ENCODE measurements around the gene C13orf46. TPM values are rescaled to one million over a fixed set of nuclear protein-coding genes. Genes with fewer than 3 reads are reported as not detected.

The C13orf46 gene
- polyA plus RNA-seq, 1 experiment, result 0.35 TPM

DNA sequence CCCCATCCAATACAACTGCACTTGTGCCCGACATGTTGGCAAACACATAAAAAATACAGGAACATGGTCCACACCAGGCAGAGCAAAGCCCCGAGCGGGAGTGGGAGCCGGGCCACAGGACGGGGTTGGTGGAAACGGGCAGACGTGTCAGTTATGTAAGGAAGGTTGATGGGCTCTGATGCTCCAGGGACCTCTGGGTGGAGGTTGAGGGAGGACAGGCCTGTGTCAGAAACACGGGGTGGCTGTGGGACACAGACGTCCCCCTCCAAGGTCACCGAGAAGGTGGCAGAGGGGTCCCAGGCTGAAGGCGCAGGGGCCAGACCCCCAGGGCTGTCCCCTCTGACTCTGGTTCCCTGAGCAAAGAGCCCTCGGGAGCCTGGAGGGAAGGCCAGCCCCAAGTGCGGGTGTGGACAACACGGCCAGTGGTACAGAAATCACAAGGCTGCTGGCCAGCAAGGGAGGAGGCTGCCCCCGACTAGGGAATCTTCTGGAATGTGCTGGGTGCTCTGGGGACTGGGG is 31.4 kb upstream of the C13orf46 start:
- H3K9me3 ChIP-seq (ENCODE audit: control insufficient read depth, insufficient read depth, low read length), result no peaks in the 10 kb centered on the region; the same call in 1 of the 2 replicates
- ChIA-PET POLR2A (no interaction called here), CTCF (no interaction called here)
- H3K27ac ChIP-seq (ENCODE audit: low read depth, low read length), result no peak overlapping the region
- no peaks in the 10 kb centered on the region for H3K27me3 ChIP-seq (ENCODE audit: control insufficient read depth, insufficient read depth, low read length)
- TF ChIP-seq, protein P1, sequence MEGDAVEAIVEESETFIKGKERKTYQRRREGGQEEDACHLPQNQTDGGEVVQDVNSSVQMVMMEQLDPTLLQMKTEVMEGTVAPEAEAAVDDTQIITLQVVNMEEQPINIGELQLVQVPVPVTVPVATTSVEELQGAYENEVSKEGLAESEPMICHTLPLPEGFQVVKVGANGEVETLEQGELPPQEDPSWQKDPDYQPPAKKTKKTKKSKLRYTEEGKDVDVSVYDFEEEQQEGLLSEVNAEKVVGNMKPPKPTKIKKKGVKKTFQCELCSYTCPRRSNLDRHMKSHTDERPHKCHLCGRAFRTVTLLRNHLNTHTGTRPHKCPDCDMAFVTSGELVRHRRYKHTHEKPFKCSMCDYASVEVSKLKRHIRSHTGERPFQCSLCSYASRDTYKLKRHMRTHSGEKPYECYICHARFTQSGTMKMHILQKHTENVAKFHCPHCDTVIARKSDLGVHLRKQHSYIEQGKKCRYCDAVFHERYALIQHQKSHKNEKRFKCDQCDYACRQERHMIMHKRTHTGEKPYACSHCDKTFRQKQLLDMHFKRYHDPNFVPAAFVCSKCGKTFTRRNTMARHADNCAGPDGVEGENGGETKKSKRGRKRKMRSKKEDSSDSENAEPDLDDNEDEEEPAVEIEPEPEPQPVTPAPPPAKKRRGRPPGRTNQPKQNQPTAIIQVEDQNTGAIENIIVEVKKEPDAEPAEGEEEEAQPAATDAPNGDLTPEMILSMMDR (IDR thresholded peaks at IDR 0.05; ENCODE audit: low read depth, low read length), result no peak
- DNase-seq (ENCODE audit: low read depth, low spot score), result no peak
- no peak overlapping the region for H3K4me3 ChIP-seq (ENCODE audit: low read depth, low read length)

DNA sequence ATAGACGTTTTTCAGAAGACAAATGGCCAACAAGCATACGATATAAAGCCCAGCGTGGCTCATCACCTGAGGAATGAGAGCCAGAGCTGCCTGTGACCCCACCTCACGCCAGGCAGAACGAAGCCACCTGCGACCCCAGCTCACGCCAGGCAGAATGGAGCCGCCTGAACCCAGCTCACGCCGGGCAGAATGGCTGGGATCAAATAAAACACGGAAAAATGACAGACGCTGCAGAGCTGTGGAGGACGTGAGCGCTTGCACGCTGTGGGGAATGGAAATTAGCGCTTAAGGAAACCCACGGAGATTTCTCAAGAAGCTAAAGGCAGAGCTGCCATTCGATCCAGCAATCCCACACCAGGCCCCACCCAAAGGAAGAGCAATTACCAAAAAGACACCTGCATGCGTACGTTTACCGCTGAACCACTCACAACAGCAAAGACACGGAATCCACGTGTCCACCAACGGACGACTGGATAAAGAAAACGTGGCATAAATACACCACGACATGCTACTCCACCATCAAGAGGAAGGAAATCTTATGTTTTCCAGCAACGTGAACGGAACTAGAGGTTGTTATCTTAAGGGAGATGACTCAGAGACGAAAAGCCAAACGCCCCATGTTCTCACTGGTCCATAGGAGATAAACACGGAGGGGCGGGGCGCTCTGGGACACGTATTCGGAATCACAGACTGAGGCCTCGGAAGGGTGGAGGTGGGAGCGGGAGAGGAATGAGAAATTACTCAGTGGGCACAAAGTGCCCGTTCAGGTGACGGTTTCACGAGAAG is 30.7 kb upstream of the C13orf46 start:
- H3K9me3 ChIP-seq (ENCODE audit: control insufficient read depth, insufficient read depth, low read length), result no peaks in the 10 kb centered on the region; the same call in 1 of the 2 replicates
- H3K27me3 ChIP-seq (ENCODE audit: control insufficient read depth, insufficient read depth, low read length), result no peaks in the 10 kb centered on the region
- no peak for DNase-seq (ENCODE audit: low read depth, low spot score)
- H3K4me3 ChIP-seq (ENCODE audit: low read depth, low read length), result no peak overlapping the region
- ChIA-PET POLR2A (no interaction called here), CTCF (no interaction called here)
- no peak overlapping the region for H3K27ac ChIP-seq (ENCODE audit: low read depth, low read length)
- TF ChIP-seq, protein P1 (IDR thresholded peaks at IDR 0.05; ENCODE audit: low read depth, low read length), result no peak

DNA sequence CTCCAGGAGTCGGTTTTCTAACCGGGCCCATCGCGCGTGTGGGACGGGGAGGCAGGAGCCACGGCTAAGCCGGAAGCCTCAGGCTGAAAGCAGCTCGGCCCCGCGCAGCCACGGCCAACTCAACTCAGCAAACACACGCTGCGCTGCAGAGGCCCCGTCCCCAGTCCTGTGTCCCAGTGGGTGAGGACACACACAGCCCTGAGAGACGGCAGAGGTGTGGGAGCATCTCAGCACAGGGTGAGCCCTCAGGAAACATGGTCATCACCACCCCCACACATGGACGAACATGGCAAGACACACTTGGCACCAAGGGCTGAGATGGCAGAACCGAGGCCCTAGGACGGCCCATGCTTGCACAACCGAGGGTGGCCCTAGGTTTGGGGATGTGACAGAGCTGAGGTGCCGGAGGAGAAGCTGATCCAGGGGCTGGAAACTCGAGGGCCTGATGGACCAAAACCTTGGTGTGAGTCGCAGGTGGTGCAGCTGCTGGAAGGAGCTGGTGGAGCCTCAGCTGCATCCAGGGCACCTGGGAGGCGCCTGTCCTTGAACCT is 29.0 kb upstream of the C13orf46 start:
- Histone ChIP-seq H3K27me3 (ENCODE audit: control insufficient read depth, insufficient read depth, low read length) (no peaks in the 10 kb centered on the region), H3K27ac (ENCODE audit: low read depth, low read length) (no peak overlapping the region), H3K4me3 (ENCODE audit: low read depth, low read length) (no peak overlapping the region), H3K9me3 (ENCODE audit: control insufficient read depth, insufficient read depth, low read length) (no peaks in the 10 kb centered on the region; the same call in 1 of the 2 replicates)
- DNase-seq (ENCODE audit: low read depth, low spot score), result no peak
- ChIA-PET CTCF (no interaction called here), POLR2A (no interaction called here)
- TF ChIP-seq, protein P1 (IDR thresholded peaks at IDR 0.05; ENCODE audit: low read depth, low read length), result no peak

DNA sequence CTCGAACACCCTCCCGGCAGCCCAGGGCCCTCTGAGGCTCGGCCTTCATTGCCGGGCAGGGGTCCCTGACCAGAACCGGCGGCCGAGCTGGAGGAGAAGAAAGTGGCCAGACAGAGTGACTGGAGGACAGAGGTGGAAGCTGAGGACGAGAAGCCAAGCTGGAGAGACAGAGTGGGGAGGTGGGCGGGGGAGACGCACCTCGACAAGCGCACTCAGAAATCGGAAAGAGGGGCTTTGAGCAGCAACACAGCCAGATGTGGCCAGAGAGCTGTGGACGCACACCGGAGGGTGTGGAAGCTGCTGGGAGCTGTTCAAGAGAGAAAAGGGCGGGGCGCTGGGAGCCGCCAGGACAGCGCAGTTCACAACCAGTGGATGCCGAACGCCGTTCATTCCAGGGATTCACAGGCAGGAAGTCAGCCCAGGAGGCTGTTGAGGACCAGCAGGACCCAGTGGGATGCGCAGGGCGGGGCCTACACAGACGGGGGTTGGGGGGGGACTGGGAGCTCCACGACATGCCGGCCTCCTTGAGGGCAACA is 28.2 kb upstream of the C13orf46 start:
- H3K27me3 ChIP-seq (ENCODE audit: control insufficient read depth, insufficient read depth, low read length), result no peaks in the 10 kb centered on the region
- no peak overlapping the region for H3K4me3 ChIP-seq (ENCODE audit: low read depth, low read length)
- H3K9me3 ChIP-seq (ENCODE audit: control insufficient read depth, insufficient read depth, low read length), result no peaks in the 10 kb centered on the region; the same call in 1 of the 2 replicates
- no peak overlapping the region for H3K27ac ChIP-seq (ENCODE audit: low read depth, low read length)
- DNase-seq (ENCODE audit: low read depth, low spot score), result no peak
- CTCF ChIA-PET, result no interaction called here
- TF ChIP-seq, protein P1 (IDR thresholded peaks at IDR 0.05; ENCODE audit: low read depth, low read length), result no peak
- POLR2A ChIA-PET, result no interaction called here

All from AG04450 (cell line).